ENCODE data around the gene SNX20.

Gene SNX20

GRCh38 chr16:50634947-50635346 is 46.2 kb downstream of the SNX20 start:
- TF ChIP-seq TEAD4 (IDR thresholded peaks at IDR 0.05) = no peak
- TF ChIP-seq CREB1 (IDR thresholded peaks at IDR 0.05; ENCODE audit: low read depth) = no peak
- TF ChIP-seq NFIC (IDR thresholded peaks at IDR 0.05) = no peak
- no peak for TF ChIP-seq CEBPB (IDR thresholded peaks at IDR 0.05)
- no peak for TF ChIP-seq TCF12 (IDR thresholded peaks at IDR 0.05; ENCODE audit: low read depth)
- TF ChIP-seq TAF1 (IDR thresholded peaks at IDR 0.05; ENCODE audit: low read depth) = no peak
- TF ChIP-seq EGR1 (IDR thresholded peaks at IDR 0.05) = no peak
- TF ChIP-seq RAD21 (IDR thresholded peaks at IDR 0.05; ENCODE audit: low read depth) = no peak

- TF ChIP-seq EP300 (IDR thresholded peaks at IDR 0.05; ENCODE audit: borderline replicate concordance) = no peak
- TF ChIP-seq FOXM1 (IDR thresholded peaks at IDR 0.05; ENCODE audit: borderline replicate concordance, low read depth) = no peak
- TF ChIP-seq TCF12 (IDR thresholded peaks at IDR 0.05; ENCODE audit: low read depth) = no peak
- no peak for TF ChIP-seq TAF1 (IDR thresholded peaks at IDR 0.05; ENCODE audit: low read depth)
- no peak for TF ChIP-seq YY1 (IDR thresholded peaks at IDR 0.05; ENCODE audit: low read depth)
Observed at GRCh38 chr16:50634090-50634489, 47.0 kb downstream of the SNX20 start.

GRCh38 chr16:50632927-50633800 is 47.9 kb downstream of the SNX20 start:
- TF ChIP-seq EGR1 (IDR thresholded peaks at IDR 0.05) (no peak), NFIC (IDR thresholded peaks at IDR 0.05) (no peak), RAD21 (IDR thresholded peaks at IDR 0.05; ENCODE audit: low read depth) (no peak), USF1 (IDR thresholded peaks at IDR 0.05) (no peak), YY1 (IDR thresholded peaks at IDR 0.05; ENCODE audit: low read depth) (no peak)

- no peak for TF ChIP-seq EGR1 (IDR thresholded peaks at IDR 0.05)
- no peak for TF ChIP-seq CREB1 (IDR thresholded peaks at IDR 0.05; ENCODE audit: low read depth)
- TF ChIP-seq CEBPB (IDR thresholded peaks at IDR 0.05) = no peak
- no peak for TF ChIP-seq ZBTB7A (IDR thresholded peaks at IDR 0.05; ENCODE audit: low read depth)
- TF ChIP-seq RAD21 (IDR thresholded peaks at IDR 0.05; ENCODE audit: low read depth) = no peak
- no peak for TF ChIP-seq REST (IDR thresholded peaks at IDR 0.05; ENCODE audit: low read depth)
- TF ChIP-seq USF1 (IDR thresholded peaks at IDR 0.05) = no peak
- TF ChIP-seq FOXM1 (IDR thresholded peaks at IDR 0.05; ENCODE audit: borderline replicate concordance, low read depth) = no peak
- no peak for TF ChIP-seq TCF12 (IDR thresholded peaks at IDR 0.05; ENCODE audit: low read depth)
- no peak for TF ChIP-seq TAF1 (IDR thresholded peaks at IDR 0.05; ENCODE audit: low read depth)
- no peak for TF ChIP-seq MAX (IDR thresholded peaks at IDR 0.05)
- TF ChIP-seq YY1 (IDR thresholded peaks at IDR 0.05; ENCODE audit: low read depth) = no peak
- no peak for TF ChIP-seq NFIC (IDR thresholded peaks at IDR 0.05)
Observed at GRCh38 chr16:50631985-50632576, 49.0 kb downstream of the SNX20 start.

- TF ChIP-seq FOXM1 (IDR thresholded peaks at IDR 0.05; ENCODE audit: borderline replicate concordance, low read depth) (no peak), YY1 (IDR thresholded peaks at IDR 0.05; ENCODE audit: low read depth) (no peak), EGR1 (IDR thresholded peaks at IDR 0.05) (no peak), NFIC (IDR thresholded peaks at IDR 0.05) (no peak), MAX (IDR thresholded peaks at IDR 0.05) (no peak), RAD21 (IDR thresholded peaks at IDR 0.05; ENCODE audit: low read depth) (no peak), CREB1 (IDR thresholded peaks at IDR 0.05; ENCODE audit: low read depth) (no peak), TAF1 (IDR thresholded peaks at IDR 0.05; ENCODE audit: low read depth) (no peak), TCF12 (IDR thresholded peaks at IDR 0.05; ENCODE audit: low read depth) (no peak), ZBTB7A (IDR thresholded peaks at IDR 0.05; ENCODE audit: low read depth) (no peak), USF1 (IDR thresholded peaks at IDR 0.05) (no peak), TEAD4 (IDR thresholded peaks at IDR 0.05) (no peak), CEBPB (IDR thresholded peaks at IDR 0.05) (no peak), REST (IDR thresholded peaks at IDR 0.05; ENCODE audit: low read depth) (no peak), EP300 (IDR thresholded peaks at IDR 0.05; ENCODE audit: borderline replicate concordance) (no peak)
Observed at GRCh38 chr16:50631249-50631984, 49.7 kb downstream of the SNX20 start.
